ENCODE measurements around the gene PBX3.
"Not testable (repeated sequence)": the region's sequence is repeated elsewhere in the genome, so short reads cannot be mapped to it uniquely, and the experiment has no call there.

The PBX3 gene

DNA sequence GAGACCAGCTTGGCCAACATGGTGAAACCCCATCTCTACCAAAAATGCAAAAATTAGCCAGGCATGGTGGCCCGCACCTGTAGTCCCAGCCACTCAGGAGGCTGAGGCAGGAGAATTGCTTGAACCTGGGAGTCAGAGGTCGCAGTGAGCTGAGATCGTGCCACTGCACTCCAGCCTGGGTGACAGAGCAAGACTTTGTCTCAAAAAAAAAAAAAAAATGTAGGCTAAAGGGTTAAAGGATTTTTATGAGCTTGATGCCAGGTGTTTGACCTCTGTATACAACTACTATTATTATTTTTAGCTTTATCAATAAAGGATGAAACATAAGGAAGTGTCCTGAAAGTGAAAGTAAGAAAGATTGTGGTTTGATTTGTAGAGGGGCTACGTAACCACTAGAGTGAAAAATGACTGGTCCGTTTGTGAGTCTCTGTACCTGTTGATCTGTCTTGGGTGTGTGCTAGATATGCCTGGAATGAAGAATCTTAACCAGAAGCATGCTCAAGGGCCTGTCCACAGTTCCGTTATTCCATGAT, 76.8 kb downstream of the PBX3 start:
- not testable (repeated sequence) for FAIRE-seq

DNA sequence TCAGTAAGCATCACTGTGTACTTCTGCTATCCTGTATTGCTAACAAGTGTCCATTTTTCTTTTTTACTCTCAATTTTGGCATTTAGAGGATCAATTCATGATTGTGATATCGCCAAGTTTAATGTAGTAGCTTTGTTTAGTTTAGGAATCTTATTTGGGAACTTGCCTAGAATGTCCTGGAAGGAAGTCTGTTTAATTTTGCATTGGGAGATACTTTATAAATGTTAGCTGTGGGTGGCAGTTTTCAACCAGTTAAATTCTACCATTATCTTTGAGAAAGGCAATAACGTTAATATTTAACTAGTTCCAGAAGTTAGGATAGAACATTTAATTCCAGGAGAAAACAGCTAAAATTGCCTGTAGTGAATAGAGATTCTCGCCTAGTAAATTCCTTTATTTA, 78.6 kb downstream of the PBX3 start:
- no peak for FAIRE-seq

DNA sequence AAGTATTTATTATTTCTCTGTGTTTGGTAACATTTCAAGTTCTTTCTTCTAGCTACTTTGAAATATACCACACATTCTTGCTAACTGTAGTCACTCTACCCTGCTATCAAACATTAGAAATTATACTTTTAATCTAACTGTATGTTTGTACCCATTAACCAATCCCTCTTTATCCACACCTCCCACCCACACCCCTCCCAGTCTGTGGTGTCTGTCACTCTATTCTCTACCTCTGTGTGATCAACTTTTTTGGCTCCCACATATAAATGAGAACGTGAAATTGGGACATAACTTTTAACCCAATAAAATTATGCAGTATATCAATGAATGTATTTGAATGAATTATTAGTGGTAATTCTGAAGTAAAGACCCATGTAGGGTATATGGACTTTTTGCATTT, 79.7 kb downstream of the PBX3 start:
- no peak for FAIRE-seq

GRCh38 chr9:125829743-125830142, 82.6 kb downstream of the PBX3 start:
- FAIRE-seq, result no peak

DNA sequence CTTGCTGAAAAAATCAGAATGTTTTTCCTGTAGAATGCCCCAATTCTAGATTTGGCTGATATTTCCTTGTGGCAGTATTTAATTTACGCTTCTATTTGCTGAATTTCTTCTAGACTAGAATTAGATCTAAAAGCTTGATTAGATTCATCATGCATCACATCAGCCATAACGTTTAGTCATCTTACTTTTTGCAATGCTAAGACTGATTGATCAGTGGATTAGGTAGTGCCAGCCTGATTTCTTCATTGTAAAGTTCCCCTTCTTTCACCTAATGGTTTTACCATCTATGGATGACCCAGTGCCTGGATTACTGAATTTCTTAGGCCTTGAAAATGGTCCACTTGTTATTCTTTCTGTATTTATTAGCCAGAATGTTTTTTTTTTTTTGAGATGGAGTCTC, 83.9 kb downstream of the PBX3 start:
- FAIRE-seq, result no peak

DNA sequence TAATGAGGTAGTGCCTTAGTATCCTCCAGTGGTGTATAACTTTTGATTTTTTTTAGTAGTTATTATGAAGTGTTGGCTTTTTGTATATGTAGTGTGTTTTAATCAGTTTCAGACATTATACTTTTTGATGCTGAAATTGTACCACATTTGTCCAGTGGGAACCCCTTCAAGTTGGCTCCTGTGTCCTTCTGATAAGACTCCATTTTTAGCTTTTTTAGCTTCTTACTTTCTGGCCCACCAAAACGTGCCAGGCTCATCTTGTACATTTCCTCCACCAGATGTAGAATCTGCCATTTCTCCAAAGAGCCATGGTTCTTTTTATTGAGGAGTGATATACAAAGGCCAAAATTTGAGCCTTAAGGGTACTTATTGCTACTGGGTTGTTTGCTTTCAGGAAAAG, 84.4 kb downstream of the PBX3 start:
- FAIRE-seq, result no peak

- no peak for FAIRE-seq
These were observed 88.5 kb downstream of the PBX3 start for GRCh38 chr9:125835655-125836054.

GRCh38 chr9:125839317-125839716, 92.1 kb downstream of the PBX3 start:
- no peak for FAIRE-seq

GRCh38 chr9:125841444-125841843, 94.3 kb downstream of the PBX3 start:
- FAIRE-seq, result no peak

DNA sequence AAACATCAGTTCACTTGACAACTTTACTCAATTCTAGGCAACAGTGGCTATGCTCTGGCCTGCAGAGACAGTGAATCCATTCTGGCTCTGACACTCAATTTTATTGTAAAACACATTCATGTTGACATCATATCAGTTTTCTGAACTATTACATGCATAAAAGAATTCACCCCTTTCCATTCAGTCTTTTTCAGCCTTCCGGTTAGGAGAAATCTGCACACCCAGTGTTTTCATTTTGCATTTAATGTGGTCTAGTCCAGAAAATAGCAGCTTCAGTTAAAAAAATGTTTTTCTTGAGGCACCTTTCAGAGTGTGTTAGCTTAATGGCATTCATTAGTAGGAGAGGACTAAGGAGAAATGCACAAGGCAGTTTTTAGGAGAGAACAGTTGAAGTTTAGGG, 95.1 kb downstream of the PBX3 start:
- no peak for FAIRE-seq

DNA sequence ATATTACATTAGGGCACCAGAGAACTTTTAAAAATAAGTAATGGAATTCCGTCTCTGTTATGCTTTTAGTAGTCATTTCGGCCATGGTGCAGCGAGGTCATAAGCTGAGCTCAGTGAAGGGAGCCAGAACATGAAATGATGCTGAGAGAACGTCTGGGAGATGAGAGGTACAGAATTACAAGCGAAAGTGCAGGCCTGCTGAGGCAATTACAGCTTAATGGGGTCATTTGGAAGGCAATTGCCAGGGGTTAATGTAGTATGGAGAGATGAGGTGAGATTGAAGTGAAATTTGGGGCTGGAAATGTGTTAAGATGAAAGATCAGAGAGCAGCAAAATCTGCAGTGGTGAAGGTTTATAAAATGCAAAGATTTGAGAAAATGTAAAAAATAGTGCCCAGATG, 96.5 kb downstream of the PBX3 start:
- no peak for FAIRE-seq

- FAIRE-seq, result no peak
These were observed 97.4 kb downstream of the PBX3 start for GRCh38 chr9:125844611-125845010.

- no peak for FAIRE-seq
These were observed 98.2 kb downstream of the PBX3 start for GRCh38 chr9:125845271-125845808.

DNA sequence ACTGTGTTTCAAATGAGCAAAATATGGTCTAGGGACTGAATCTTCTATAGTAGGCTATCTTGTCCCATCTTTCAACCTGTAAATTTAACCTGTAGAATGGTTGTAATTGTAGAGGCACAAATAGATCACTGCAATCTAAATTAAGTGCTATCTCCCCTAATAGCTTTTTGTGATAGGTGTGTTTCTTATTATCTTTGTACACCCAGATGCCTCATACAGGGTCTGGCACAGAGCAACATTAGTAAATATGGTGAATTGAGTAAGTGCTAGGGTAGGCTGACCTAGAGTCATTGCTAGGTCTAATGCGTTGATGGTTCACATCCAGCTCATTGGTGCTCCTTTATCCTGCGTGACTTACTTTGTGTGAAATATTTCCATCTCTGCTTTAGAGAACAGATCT, 100.6 kb downstream of the PBX3 start:
- FAIRE-seq, result no peak

- no peak for FAIRE-seq
These were observed 103.0 kb downstream of the PBX3 start for GRCh38 chr9:125850106-125850632.

DNA sequence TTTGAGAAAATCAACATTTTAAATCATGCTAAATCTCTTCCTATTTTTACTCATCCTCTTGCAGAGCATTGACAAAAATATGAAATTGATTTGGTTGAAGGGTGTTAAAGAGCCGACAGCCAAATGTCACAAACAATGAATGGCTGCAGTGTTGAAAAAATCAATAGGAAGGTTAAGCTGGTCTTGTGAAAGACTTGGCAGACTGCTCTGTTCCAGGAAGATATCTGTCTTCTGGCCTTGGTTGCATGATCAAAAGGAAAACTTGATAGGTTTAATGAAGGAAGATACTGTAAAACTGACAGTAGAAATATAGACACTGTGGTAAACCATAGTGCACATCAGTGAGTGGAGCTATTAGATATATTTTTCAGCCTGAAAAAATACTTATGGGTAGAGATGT, 103.6 kb downstream of the PBX3 start:
- no peak for FAIRE-seq

- FAIRE-seq, result no peak
These were observed 104.8 kb downstream of the PBX3 start for GRCh38 chr9:125851979-125852378.

GRCh38 chr9:125852386-125852785, 105.2 kb downstream of the PBX3 start:
- no peak for FAIRE-seq

GRCh38 chr9:125854553-125855275, 107.5 kb downstream of the PBX3 start:
- FAIRE-seq, result no peak

GRCh38 chr9:125856331-125856730, 109.2 kb downstream of the PBX3 start:
- FAIRE-seq, result no peak

DNA sequence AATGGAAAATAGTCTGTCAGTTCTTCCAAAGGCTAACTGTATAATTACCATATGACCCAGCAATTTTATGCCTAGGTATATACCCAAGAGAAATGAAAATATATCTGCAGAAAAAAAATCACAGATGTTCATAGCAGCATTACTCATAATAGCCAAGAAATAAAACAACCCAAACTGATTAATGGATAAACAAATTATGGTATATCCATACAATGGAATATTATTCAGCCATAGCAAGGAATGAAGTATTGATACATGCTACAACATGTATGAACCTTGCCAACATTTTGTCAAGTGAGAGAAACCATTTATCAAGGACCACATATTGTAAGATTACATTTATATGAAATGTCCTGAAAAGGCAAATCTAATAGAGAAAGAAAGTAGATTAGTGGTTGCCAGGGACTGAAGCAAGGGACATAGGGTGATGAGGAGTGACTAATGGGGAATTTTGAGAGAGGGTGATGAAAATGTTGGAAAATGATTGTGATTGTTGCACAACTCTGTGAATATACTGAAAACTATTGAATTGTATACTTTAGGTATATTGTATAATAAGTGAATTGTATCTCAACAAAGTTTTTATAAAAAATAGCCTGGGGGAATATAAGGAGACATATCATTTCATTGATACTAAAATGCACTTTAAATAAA, 114.4 kb downstream of the PBX3 start:
- no peak for FAIRE-seq

GRCh38 chr9:125863923-125864322, 116.8 kb downstream of the PBX3 start:
- no peak for FAIRE-seq

DNA sequence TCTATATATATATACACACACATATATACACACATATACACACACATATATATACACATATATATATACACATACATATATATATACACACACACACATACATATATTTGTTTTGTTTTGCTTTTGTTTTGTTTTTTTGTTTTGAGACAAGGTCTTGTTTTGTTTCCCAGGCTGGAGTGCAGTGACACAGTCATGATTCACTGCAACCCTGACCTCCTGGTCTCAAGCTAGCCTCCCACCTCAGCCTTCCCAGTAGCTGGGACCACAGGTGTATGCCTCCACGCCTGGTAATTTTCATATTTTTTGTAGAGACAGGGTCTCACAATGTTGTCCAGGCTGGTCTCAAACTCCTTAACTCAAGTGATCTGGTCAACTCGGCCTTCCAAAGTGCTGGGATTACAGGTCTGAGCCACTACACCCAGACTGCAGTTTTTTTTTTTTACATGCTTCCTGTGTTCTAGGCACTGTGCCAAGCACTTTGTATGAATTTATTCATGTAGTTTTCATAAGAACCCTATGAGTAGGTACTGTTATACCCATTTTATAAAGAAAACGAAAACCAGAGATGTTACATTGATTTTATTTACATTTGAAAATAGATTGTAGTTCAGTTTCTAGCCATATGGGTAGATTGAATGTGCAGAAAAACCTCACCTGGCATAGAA, 120.7 kb downstream of the PBX3 start:
- FAIRE-seq, result no peak

Measured in endometrium (tissue), 2 donors.